Hair follicle dermal papilla cell (primary cell): ENCODE measurements around the gene IL11RA. TPM values are rescaled to one million over a fixed set of nuclear protein-coding genes. Genes with fewer than 3 reads are reported as not detected.

Experiments used
- small RNA-seq: library from RNA; depleted of rRNA; stranded (forward); fragments of <200 nt; gene quantifications from one replicate; pipeline ENCODE3, GENCODE V24; 2012
- total RNA-seq: library from RNA; depleted of rRNA; stranded (reverse); fragments of >200 nt; gene quantifications from 2 replicates; pipeline ENCODE4 v1.2.3, GENCODE V29; 2012

Gene IL11RA
- total RNA-seq, result 86.6 and 89.4 TPM in 2 replicates

GRCh38 chr9:34651876-34652601 lies at the start of gene IL11RA:
Gene IL11RA, plus strand, starts transcription at chr9:34652185. Its CDS starts 3,033 bp downstream, at chr9:34655218.

DNA sequence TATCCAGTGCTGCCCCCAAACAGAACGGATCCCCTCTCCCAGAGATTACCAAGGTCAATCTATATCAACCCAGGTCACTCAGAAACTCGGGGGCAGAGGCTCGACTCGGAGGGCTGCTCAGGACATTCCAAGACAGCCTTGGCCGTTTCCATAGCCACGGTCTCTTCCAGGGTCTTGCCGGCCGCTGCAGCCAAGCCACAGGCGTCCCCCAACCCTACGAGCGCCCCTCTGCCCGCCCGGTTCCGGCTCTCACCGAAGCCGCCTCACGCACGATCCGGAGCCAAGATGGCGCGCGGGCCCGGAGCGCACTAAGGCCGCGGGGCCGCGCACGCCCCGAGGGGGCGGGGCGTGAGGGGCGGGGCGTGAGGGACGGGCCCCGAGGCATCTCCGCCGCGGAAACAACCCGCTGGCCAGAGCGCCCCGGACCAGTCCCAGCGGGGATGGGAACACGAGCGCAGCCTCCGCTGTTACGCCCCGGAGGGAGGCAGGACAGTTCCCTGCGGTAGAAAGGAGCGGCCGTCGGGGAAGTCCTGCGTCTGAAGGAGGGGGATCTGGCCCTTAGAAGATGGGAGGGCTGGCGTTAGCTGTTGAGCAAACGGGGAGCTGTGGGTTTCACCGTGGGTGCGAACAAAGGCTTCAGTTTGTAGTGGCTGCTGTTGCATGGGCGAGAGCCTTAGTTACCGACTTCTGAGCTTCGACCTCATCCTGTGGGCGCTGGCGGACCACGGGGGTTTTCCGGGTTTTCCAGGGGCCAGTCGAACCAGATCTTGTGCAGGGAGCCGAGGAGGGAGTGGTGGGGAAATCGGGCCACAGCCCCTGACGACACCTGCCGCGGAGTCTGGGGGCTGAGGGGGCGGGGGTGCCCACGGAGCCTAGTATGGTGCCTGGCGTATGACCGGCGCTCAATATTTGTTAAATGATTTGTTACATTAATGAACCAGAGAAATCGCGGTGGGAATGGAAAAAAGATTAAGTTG lies 39.9 kb upstream of the IL11RA start, which contains the start of gene RPP25L:
Gene RPP25L, minus strand, starts transcription at position 287 of the 977 bp plus-strand sequence. CDS start 801 bp downstream, outside the sequence.

GRCh38 chr9:34620061-34620994 lies 31.7 kb upstream of the IL11RA start, which contains the start of gene DCTN3:
Gene DCTN3, minus strand, starts transcription at chr9:34620495. Its CDS starts 31 bp downstream, at chr9:34620464.

GRCh38 chr9:34628656-34629490 lies 23.1 kb upstream of the IL11RA start, which contains the start of gene ARID3C:
Gene ARID3C, minus strand, starts transcription at chr9:34629066. Its CDS starts 1,052 bp downstream, at chr9:34628014.

DNA sequence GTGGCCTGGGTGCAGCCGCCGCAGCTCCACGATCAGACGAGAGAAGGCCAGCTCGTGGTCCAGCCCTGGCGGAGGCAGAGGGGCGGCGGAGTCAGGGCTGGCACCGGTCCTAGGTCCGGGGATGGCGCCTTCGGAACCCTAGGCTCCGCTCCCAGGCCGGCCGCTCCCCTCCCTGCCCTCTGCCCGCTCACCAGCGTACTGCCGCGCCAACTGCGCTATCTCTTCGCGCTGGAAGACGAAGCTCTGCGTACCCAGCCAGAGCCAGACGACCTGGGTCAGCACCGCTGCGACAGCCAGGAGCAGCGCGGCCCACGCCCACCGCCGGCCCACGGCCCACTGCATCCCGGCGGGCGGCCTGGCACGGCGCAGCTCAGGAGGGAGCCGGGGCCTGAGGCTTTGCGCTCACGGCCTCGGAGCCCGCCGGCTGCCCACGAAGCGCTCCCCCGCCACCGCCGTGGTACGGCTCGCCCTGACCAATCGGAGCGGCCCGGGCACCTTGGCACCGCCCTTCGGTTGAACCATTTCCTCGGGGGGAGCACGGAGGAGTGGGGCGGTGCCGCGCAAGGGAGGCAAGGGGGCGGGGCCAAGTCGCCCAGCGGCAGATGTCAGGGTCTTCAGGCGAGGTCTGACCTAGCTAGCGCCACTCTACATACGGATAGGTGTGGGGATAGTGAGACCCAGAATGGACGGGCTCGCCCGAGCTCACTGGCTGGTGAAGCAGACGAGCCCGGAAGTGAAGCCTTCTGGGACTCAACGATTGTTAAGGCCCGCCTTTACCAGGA lies 14.4 kb upstream of the IL11RA start, which contains the start of gene SIGMAR1:
Gene SIGMAR1, minus strand, starts transcription at position 432 of the 782 bp plus-strand sequence. Its CDS starts 90 bp downstream, at position 342.

GRCh38 chr9:34646211-34647083 lies 5.5 kb upstream of the IL11RA start, which contains the start of gene GALT:
Gene GALT, plus strand, starts transcription at chr9:34646675. Its CDS starts 30 bp downstream, at chr9:34646705.

DNA sequence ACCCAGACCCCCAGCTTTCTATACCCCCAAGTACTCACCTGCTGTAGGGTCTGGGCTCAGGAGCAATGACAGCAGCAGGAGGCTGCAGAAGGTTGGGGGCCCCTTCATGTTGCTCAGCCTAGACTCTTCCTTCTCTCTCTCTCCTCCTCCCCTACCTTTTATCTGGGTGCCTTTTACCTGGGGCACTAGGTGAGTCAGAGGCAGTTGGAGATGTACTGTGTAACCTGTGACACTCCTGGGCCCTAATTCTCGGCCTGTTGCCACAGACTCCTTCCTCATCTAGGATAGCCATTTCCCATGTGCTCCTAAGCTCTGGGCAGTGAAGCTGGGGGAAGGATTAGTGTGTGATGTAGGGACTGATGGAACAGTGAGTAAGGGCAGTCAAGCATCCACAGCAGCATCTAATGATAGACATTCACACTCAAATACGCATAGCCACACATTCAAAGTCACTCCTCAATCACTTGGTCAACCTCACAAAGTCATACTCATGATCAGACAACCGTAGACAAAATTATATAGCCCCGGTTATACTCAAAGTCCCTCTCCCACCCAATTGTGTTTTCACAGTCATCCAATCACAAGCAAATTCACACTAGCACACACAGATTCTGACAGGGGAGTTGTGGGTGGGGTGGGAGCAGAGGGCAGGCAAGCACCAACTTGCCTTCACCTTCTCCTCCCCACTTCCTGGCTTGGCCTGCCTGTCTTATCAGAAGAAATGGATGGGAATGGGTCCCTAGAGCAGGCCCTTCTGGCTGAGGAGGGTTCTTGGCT lies 10.7 kb downstream of the IL11RA start, which contains the start of gene CCL27:
Gene CCL27, minus strand, starts transcription at position 132 of the 777 bp plus-strand sequence. Its CDS starts 24 bp downstream, at position 108.

GRCh38 chr9:34690983-34691935 lies 39.3 kb downstream of the IL11RA start, which contains the start of gene CCL19:
Gene CCL19, minus strand, starts transcription at chr9:34691276. Its CDS starts 137 bp downstream, at chr9:34691139.

DNA sequence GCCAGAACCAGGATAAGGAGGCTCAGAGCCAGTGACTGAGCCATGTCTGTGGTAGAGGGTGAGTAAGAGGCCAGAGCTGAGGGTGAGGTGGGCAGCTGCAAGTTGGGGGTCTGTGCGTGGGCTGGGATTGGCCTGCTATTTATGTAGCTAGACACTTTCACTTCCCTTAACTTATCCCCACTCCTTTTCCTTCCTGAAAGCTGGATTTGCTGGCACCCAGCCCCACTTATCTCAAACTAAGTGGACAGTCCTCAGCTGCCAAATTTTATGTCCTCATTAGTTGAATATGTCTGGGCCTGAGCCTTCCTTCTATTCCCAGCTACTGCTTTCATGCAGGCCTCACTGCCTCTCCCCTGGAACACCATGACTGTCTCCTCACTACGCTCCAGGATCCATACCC lies 58.0 kb downstream of the IL11RA start, which contains the start of gene CCL21:
Gene CCL21, minus strand, starts transcription at position 114 of the 400 bp plus-strand sequence. Its CDS starts 70 bp downstream, at position 44.

Small RNA genes within 50 kb of the gene (small RNA-seq; reads per million reads assigned to genes)
- not detected for gene CCL27

Other genes with a start within 250 kb of the IL11RA start
- gene FAM219A, start 193.6 kb upstream of the IL11RA start, total RNA-seq, result 14.9 and 16.5 TPM in 2 replicates
- gene DNAI1, start 193.4 kb upstream of the IL11RA start, total RNA-seq, result not detected in 2 replicates
- gene ENHO, start 129.2 kb upstream of the IL11RA start, total RNA-seq, result not detected in 2 replicates
- gene CNTFR, start 62.5 kb upstream of the IL11RA start, total RNA-seq, result not detected in 2 replicates
- 15.4 and 18.3 TPM in 2 replicates for gene RPP25L, start 40.1 kb upstream of the IL11RA start, total RNA-seq
- gene DCTN3, start 31.7 kb upstream of the IL11RA start, total RNA-seq, result 58.1 and 78.7 TPM in 2 replicates
- 0.12 and 0.32 TPM in 2 replicates for gene ARID3C, start 23.1 kb upstream of the IL11RA start, total RNA-seq
- gene SIGMAR1, start 14.4 kb upstream of the IL11RA start, total RNA-seq, result 78.9 and 83.9 TPM in 2 replicates
- gene GALT, start 5.5 kb upstream of the IL11RA start, total RNA-seq, result 52.6 and 54.6 TPM in 2 replicates
- not detected in 2 replicates for gene CCL27, start 10.5 kb downstream of the IL11RA start, total RNA-seq
- gene CCL19, start 39.1 kb downstream of the IL11RA start, total RNA-seq, result not detected in 2 replicates
- gene CCL21, start 58.0 kb downstream of the IL11RA start, total RNA-seq, result not detected in 2 replicates